C4-2B (cell line): ENCODE data around the gene MYLK4.
"Not testable (repeated sequence)": the region's sequence is repeated elsewhere in the genome, so short reads cannot be mapped to it uniquely, and the experiment has no call there.

Experiments used
- H3K27ac ChIP-seq: fragments of 450-650 bp; 2 replicates; pipeline ENCODE4 v1.5.1; 2017
- CTCF ChIP-seq: fragments of 450-650 bp; conservative IDR thresholded peaks from 2 replicates; pipeline ENCODE4 v1.5.1; 2017; ENCODE audit warnings: mild to moderate bottlenecking
- ZFX ChIP-seq: fragments of 450-650 bp; IDR thresholded peaks from 2 replicates; pipeline ENCODE4 v1.6.1; 2017

Gene MYLK4

GRCh38 chr6:2766767-2767656 is 16.3 kb upstream of the MYLK4 start:
- TF ChIP-seq CTCF (peak; percentile 26), ZFX (no peak)
- peak overlapping the region; percentile 92 for H3K27ac ChIP-seq

- TF ChIP-seq CTCF (no peak; the same call in 1 of the 2 replicates), ZFX (peak; percentile 48)
- H3K27ac ChIP-seq: peak overlapping the region; percentile 92
Observed at GRCh38 chr6:2765896-2766766, 15.4 kb upstream of the MYLK4 start.

GRCh38 chr6:2765166-2765895 is 14.6 kb upstream of the MYLK4 start, which contains the start of gene WRNIP1:
WRNIP1 (plus strand) TSS chr6:2765393; CDS start chr6:2765623, 230 bp downstream.
- TF ChIP-seq CTCF: peak; percentile 87
- TF ChIP-seq ZFX: peak; percentile 94
- peak within 1 kb of the TSS; percentile 92 for H3K27ac ChIP-seq

GRCh38 chr6:2764610-2765165 is 14.0 kb upstream of the MYLK4 start:
- TF ChIP-seq ZFX (no peak), CTCF (no peak)
- H3K27ac ChIP-seq: peak overlapping the region; percentile 92

GRCh38 chr6:2763876-2764540 is 13.3 kb upstream of the MYLK4 start:
- H3K27ac ChIP-seq: peak overlapping the region; percentile 92; the same call in 1 of the 2 replicates
- TF ChIP-seq ZFX: no peak

GRCh38 chr6:2763345-2763841 is 12.7 kb upstream of the MYLK4 start:
- TF ChIP-seq ZFX: no peak
- TF ChIP-seq CTCF: no peak
- no peak overlapping the region; the same call in 1 of the 2 replicates for H3K27ac ChIP-seq

GRCh38 chr6:2762868-2763267 is 12.1 kb upstream of the MYLK4 start:
- not testable (repeated sequence) for H3K27ac ChIP-seq
